ENCODE data around the gene PIEZO2.

DNA sequence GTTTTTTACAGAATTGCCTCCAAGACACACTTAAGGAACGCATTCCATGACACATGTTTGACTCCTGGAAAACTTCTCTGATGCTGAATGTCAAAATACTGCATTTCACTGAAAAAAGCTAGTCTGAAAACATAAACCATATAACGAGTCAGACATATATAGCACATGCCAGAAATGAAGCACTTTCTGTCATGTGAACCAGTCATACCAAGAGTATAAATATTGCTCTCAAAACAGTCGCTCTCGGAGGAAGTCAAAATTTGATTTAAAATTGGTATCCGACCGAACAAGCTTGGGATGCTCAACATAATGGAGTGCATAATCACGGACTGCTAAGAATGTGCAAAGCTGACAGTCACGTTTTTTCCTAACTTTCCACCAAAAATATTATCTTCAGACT lies 115.9 kb downstream of the PIEZO2 start:
- no peak for TF ChIP-seq POLR2A (IDR thresholded peaks at IDR 0.05; ENCODE audit: low read depth, low read length)
- no peak for TF ChIP-seq TAF1 (IDR thresholded peaks at IDR 0.05; ENCODE audit: borderline replicate concordance, low read depth, low read length)
- TF ChIP-seq POLR2AphosphoS5 (IDR thresholded peaks at IDR 0.05; ENCODE audit: low read depth, low read length) = no peak

Measured in GM12892 (cell line).